ENCODE results near the gene CCDC107. TPM values are rescaled to one million over a fixed set of nuclear protein-coding genes. Genes with fewer than 3 reads are reported as not detected.

The CCDC107 gene
- total and polyA plus RNA-seq, 2 of the 13 experiments (the other 11 are each of a cell fraction or from before 2014, with no cell fraction given), result 7.1 to 15.2 TPM

DNA sequence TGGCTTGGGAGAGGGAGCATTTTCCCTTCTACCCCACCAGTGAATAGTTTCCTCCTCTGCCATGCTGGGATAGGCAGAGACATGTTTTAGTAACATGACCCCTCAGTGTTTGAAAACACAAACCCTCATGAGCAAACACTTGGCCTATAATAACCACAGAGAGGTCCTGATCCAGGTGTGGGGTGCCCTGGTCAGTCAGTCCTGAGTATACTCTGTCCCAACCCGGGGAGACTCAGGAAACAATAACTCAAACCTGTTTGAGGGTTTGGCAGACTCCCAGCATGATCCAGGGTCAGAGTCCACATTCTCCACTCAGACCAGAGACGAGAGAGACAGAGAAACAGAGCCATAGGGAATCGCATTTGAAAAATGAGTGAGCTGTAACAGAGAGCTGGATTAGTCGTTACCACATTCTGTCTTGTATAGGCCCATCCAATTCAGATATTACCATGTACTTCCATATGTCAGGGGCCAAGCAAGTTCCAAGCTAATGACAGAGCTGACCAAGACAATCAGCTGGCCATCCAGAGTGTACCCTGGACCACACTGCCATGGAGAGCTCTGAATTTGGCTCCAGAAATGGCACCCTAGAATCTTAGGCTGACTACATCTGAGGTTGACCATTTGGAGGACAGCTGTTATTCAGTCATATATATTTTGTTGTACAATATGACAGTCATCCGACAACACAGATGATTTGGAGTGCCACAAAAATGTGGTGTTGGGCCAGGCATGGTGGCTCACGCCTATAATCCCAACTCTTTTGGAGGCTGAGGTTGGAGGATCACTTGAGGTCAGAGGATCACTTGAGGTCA lies 11.4 kb downstream of the CCDC107 start (continued):
- TF ChIP-seq, protein P1, sequence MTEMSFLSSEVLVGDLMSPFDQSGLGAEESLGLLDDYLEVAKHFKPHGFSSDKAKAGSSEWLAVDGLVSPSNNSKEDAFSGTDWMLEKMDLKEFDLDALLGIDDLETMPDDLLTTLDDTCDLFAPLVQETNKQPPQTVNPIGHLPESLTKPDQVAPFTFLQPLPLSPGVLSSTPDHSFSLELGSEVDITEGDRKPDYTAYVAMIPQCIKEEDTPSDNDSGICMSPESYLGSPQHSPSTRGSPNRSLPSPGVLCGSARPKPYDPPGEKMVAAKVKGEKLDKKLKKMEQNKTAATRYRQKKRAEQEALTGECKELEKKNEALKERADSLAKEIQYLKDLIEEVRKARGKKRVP (CRISPR knock-in tag; IDR thresholded peaks at IDR 0.05), result no peak
- TF ChIP-seq ZMYM4 (CRISPR knock-in tag; IDR thresholded peaks at IDR 0.05) (peak; percentile 60), SETDB1 (CRISPR knock-in tag; IDR thresholded peaks at IDR 0.05; ENCODE audit: borderline replicate concordance) (no peak), ZNF547 (CRISPR knock-in tag; IDR thresholded peaks at IDR 0.05) (no peak), MEF2D (CRISPR knock-in tag; IDR thresholded peaks at IDR 0.05) (no peak; the same call in 1 of the 2 replicates), ZNF136 (CRISPR knock-in tag; IDR thresholded peaks at IDR 0.05; ENCODE audit: low read depth) (no peak), NR2F1 (CRISPR knock-in tag; IDR thresholded peaks at IDR 0.05) (0 out of 4 replicates have a peak, but pooled peaks of 1 of the 2 experiments have one; percentile 15), ZNF776 (CRISPR knock-in tag; IDR thresholded peaks at IDR 0.05) (no peak), NR2F2 (IDR thresholded peaks at IDR 0.05; ENCODE audit: borderline replicate concordance, low read depth) (no peak), ZNF572 (CRISPR knock-in tag; IDR thresholded peaks at IDR 0.05) (no peak), ZNF629 (CRISPR knock-in tag; conservative IDR thresholded peaks at IDR 0.05) (peak; percentile 31; the same call in 1 of the 2 replicates), JUNB (CRISPR knock-in tag; IDR thresholded peaks at IDR 0.05; ENCODE audit: borderline replicate concordance) (no peak), RBAK (CRISPR knock-in tag; IDR thresholded peaks at IDR 0.05) (no peak), ZNF354B (CRISPR knock-in tag; IDR thresholded peaks at IDR 0.05) (no peak), REXO4 (CRISPR knock-in tag; IDR thresholded peaks at IDR 0.05; ENCODE audit: borderline replicate concordance) (no peak), YY1 (IDR thresholded peaks at IDR 0.05; ENCODE audit: insufficient read depth, insufficient replicate concordance, low read depth, low read length) (no peak), NAIF1 (CRISPR knock-in tag; IDR thresholded peaks at IDR 0.05; ENCODE audit: borderline replicate concordance) (0 out of 2 replicates have a peak, but pooled peaks have one; percentile 51)
- TF ChIP-seq, protein P2, sequence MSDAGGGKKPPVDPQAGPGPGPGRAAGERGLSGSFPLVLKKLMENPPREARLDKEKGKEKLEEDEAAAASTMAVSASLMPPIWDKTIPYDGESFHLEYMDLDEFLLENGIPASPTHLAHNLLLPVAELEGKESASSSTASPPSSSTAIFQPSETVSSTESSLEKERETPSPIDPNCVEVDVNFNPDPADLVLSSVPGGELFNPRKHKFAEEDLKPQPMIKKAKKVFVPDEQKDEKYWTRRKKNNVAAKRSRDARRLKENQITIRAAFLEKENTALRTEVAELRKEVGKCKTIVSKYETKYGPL (CRISPR knock-in tag; IDR thresholded peaks at IDR 0.05), result no peak
- TF ChIP-seq, protein P3, sequence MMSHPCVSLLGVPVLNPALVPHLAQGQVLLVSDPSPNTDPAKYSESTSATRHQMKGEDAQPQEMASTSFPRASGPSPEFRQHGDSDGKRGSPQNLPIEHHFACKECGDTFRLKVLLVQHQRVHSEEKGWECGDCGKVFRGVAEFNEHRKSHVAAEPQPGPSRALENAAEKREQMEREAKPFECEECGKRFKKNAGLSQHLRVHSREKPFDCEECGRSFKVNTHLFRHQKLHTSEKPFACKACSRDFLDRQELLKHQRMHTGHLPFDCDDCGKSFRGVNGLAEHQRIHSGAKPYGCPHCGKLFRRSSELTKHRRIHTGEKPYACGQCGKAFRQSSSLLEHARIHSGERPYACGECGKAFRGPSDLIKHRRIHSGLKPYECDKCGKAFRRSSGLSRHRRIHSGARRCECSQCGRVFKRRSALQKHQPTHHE (CRISPR knock-in tag; IDR thresholded peaks at IDR 0.05; ENCODE audit: borderline replicate concordance), result no peak
- TF ChIP-seq, protein P4, sequence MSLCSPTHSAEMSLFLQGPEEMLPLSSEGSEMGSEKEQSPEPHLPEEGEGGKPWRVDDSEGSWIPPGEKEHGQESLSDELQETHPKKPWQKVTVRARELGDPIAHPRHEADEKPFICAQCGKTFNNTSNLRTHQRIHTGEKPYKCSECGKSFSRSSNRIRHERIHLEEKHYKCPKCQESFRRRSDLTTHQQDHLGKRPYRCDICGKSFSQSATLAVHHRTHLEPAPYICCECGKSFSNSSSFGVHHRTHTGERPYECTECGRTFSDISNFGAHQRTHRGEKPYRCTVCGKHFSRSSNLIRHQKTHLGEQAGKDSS (CRISPR knock-in tag; IDR thresholded peaks at IDR 0.05; ENCODE audit: borderline replicate concordance, low read depth), result no peak
- TF ChIP-seq, protein P5, sequence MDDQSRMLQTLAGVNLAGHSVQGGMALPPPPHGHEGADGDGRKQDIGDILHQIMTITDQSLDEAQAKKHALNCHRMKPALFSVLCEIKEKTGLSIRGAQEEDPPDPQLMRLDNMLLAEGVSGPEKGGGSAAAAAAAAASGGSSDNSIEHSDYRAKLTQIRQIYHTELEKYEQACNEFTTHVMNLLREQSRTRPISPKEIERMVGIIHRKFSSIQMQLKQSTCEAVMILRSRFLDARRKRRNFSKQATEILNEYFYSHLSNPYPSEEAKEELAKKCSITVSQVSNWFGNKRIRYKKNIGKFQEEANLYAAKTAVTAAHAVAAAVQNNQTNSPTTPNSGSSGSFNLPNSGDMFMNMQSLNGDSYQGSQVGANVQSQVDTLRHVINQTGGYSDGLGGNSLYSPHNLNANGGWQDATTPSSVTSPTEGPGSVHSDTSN (CRISPR knock-in tag; IDR thresholded peaks at IDR 0.05; ENCODE audit: borderline replicate concordance), result no peak
- TF ChIP-seq, protein P6, sequence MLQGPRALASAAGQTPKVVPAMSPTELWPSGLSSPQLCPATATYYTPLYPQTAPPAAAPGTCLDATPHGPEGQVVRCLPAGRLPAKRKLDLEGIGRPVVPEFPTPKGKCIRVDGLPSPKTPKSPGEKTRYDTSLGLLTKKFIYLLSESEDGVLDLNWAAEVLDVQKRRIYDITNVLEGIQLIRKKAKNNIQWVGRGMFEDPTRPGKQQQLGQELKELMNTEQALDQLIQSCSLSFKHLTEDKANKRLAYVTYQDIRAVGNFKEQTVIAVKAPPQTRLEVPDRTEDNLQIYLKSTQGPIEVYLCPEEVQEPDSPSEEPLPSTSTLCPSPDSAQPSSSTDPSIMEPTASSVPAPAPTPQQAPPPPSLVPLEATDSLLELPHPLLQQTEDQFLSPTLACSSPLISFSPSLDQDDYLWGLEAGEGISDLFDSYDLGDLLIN (CRISPR knock-in tag; IDR thresholded peaks at IDR 0.05; ENCODE audit: borderline replicate concordance), result no peak
